GM19397 (cell line): ENCODE results near the gene RAP1GAP.

Experiments
- ATAC-seq: cut with Tn5 transposase; IDR thresholded peaks from one replicate; pipeline ENCODE4 v1.9.1; 2021; ENCODE audit warnings: mild to moderate bottlenecking, moderate library complexity; ENCODE audit not compliant: unreplicated experiment

Gene RAP1GAP

GRCh38 chr1:21596628-21597027 lies 72.5 kb downstream of the RAP1GAP start:
- no peak for ATAC-seq

GRCh38 chr1:21596174-21596573 lies 73.0 kb downstream of the RAP1GAP start:
- ATAC-seq: no peak

- ATAC-seq: no peak
Observed at GRCh38 chr1:21594935-21595897, 73.9 kb downstream of the RAP1GAP start.

- no peak for ATAC-seq
Observed at GRCh38 chr1:21594501-21594900, 74.7 kb downstream of the RAP1GAP start.

GRCh38 chr1:21593231-21593630 lies 75.9 kb downstream of the RAP1GAP start:
- no peak for ATAC-seq

- ATAC-seq: no peak
Observed at GRCh38 chr1:21592086-21592865, 76.9 kb downstream of the RAP1GAP start.

- ATAC-seq: no peak
Observed at GRCh38 chr1:21590934-21591333, 78.2 kb downstream of the RAP1GAP start.

- no peak for ATAC-seq
Observed at GRCh38 chr1:21590126-21590880, 78.9 kb downstream of the RAP1GAP start.

- ATAC-seq: no peak
Observed at GRCh38 chr1:21589618-21590017, 79.5 kb downstream of the RAP1GAP start.

- no peak for ATAC-seq
Observed at GRCh38 chr1:21587602-21587953, 81.6 kb downstream of the RAP1GAP start.

GRCh38 chr1:21586846-21587601 lies 82.1 kb downstream of the RAP1GAP start:
- no peak for ATAC-seq

GRCh38 chr1:21586222-21586621 lies 82.9 kb downstream of the RAP1GAP start:
- ATAC-seq: no peak

GRCh38 chr1:21585037-21585436 lies 84.1 kb downstream of the RAP1GAP start:
- ATAC-seq: no peak

GRCh38 chr1:21584096-21584495 lies 85.1 kb downstream of the RAP1GAP start:
- ATAC-seq: no peak

- ATAC-seq: no peak
Observed at GRCh38 chr1:21579791-21580190, 89.4 kb downstream of the RAP1GAP start.

GRCh38 chr1:21577933-21578332 lies 91.2 kb downstream of the RAP1GAP start:
- ATAC-seq: no peak

GRCh38 chr1:21577324-21577723 lies 91.8 kb downstream of the RAP1GAP start:
- no peak for ATAC-seq

GRCh38 chr1:21576798-21577187 lies 92.4 kb downstream of the RAP1GAP start:
- ATAC-seq: no peak

GRCh38 chr1:21576031-21576797 lies 92.9 kb downstream of the RAP1GAP start:
- ATAC-seq: no peak
